Measurements from ENCODE around the gene SAMD3. TPM values are rescaled to one million over a fixed set of nuclear protein-coding genes. Genes with fewer than 3 reads are reported as not detected.

The SAMD3 gene
- total and polyA plus RNA-seq, 2 of the 8 experiments (the other 6 are each of a cell fraction or from before 2014, with no cell fraction given), result 1.8 to 1.9 TPM

DNA sequence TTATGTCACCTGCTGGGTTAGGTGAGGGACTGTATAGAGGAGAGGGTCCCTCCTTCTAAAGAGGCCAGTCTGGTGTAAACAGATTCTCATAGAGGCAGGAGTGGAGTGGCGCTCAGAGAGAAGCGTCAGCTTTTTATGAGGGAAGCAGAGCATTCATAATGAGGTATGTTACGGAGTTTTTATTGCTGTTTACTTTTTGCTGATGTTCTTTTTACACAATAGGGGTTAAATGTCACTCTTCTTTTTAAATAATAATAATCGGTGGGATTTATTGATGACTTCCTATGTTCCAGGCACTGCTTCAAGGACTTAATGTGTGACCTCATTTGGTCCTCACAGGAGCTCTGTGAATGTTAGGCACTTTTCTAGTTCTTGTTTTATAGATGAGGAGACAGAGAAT, 124.4 kb downstream of the SAMD3 start:
- Histone ChIP-seq H3K56ac (replicated peaks; ENCODE audit: insufficient read length, low read depth, low read length) (no peak overlapping the region), H4K91ac (replicated peaks; ENCODE audit: insufficient read length, low read length) (no peak overlapping the region), H3K4ac (replicated peaks; ENCODE audit: insufficient read length, low read depth, low read length) (no peak overlapping the region), H3K9me3 (ENCODE audit: insufficient read depth in 2 of 2, low read depth in 1 of 2, low read length in 1 of 2) (no peaks in the 10 kb centered on the region), H2BK15ac (ENCODE audit: low read length) (no peak overlapping the region), H3K27ac (ENCODE audit: low read depth, low read length) (no peak overlapping the region), H3K23me2 (ENCODE audit: low read depth, low read length) (no peaks in the 10 kb centered on the region), H3K79me2 (ENCODE audit: control insufficient read depth in 1 of 2, insufficient read depth in 2 of 2, low read length in 2 of 2) (no peaks in the 10 kb centered on the region), H2BK120ac (replicated peaks; ENCODE audit: low read depth, low read length) (no peak overlapping the region), H3K27me3 (replicated peaks in 1 of 4; ENCODE audit: control insufficient read depth in 3 of 4, extremely low read depth in 1 of 4, insufficient read depth in 3 of 4, low read length in 3 of 4) (peaks cover 0 to 1% (median 0%) of the 10 kb centered on the region in 4 experiments; a peak in 1 of 7 replicates), H2AFZ (ENCODE audit: low read length) (no peak overlapping the region), H3K23ac (ENCODE audit: insufficient read length) (no peak overlapping the region), H2BK20ac (ENCODE audit: low read length) (no peak overlapping the region), H4K5ac (ENCODE audit: insufficient read length, low read depth, low read length) (no peak overlapping the region), H3K79me1 (ENCODE audit: low read depth, low read length) (no peaks in the 10 kb centered on the region), H3K18ac (ENCODE audit: extremely low read depth, low read length) (no peak overlapping the region), H3K36me3 (ENCODE audit: control insufficient read depth in 2 of 4, insufficient read depth in 4 of 4, low read length in 3 of 4) (no peaks in the 10 kb centered on the region), H3K9ac (replicated peaks in 1 of 4; ENCODE audit: extremely low read depth in 1 of 4, low read depth in 3 of 4, low read length in 3 of 4) (no peak overlapping the region), H2BK5ac (ENCODE audit: low read depth, low read length) (no peak overlapping the region), H3K4me1 (replicated peaks in 1 of 4; ENCODE audit: control insufficient read depth in 3 of 4, insufficient read depth in 4 of 4, low read length in 3 of 4) (no peaks in the 10 kb centered on the region), H4K8ac (ENCODE audit: extremely low read depth, insufficient read depth, low read length) (no peak overlapping the region), H3K14ac (ENCODE audit: insufficient read length) (no peak overlapping the region), H4K20me1 (replicated peaks in 1 of 2; ENCODE audit: control insufficient read depth in 1 of 2, insufficient read depth in 2 of 2, low read length in 2 of 2) (no peaks in the 10 kb centered on the region), H2BK12ac (ENCODE audit: low read depth, low read length) (no peak overlapping the region), H3K4me3 (ENCODE audit: extremely low read depth in 1 of 4, insufficient read depth in 2 of 4, low read depth in 3 of 4, low read length in 4 of 4) (no peak overlapping the region), H2AK5ac (ENCODE audit: low read depth, low read length) (no peak overlapping the region), H3K4me2 (ENCODE audit: insufficient read depth in 1 of 2, low read depth in 2 of 2, low read length in 2 of 2) (no peak overlapping the region)
- CTCF ChIA-PET (ENCODE audit: partially characterized antibody), result no interaction called here
- TF ChIP-seq PHF8 (conservative IDR thresholded peaks at IDR 0.05; ENCODE audit: low read depth, low read length) (no peak), BACH1 (IDR thresholded peaks at IDR 0.05; ENCODE audit: low read length) (no peak), TAF7 (optimal IDR thresholded peaks at IDR 0.05; ENCODE audit: borderline replicate concordance, low read depth, low read length) (no peak), RNF2 (IDR thresholded peaks at IDR 0.05; ENCODE audit: borderline replicate concordance, low read depth, low read length, missing control alignments, poor library complexity, severe bottlenecking) (no peak), NANOG (IDR thresholded peaks at IDR 0.05; ENCODE audit: insufficient read depth, low read depth, low read length, poor library complexity, severe bottlenecking) (no peak), KDM4A (IDR thresholded peaks at IDR 0.05; ENCODE audit: low read depth, low read length, severe bottlenecking) (no peak)
- TF ChIP-seq, protein P1, sequence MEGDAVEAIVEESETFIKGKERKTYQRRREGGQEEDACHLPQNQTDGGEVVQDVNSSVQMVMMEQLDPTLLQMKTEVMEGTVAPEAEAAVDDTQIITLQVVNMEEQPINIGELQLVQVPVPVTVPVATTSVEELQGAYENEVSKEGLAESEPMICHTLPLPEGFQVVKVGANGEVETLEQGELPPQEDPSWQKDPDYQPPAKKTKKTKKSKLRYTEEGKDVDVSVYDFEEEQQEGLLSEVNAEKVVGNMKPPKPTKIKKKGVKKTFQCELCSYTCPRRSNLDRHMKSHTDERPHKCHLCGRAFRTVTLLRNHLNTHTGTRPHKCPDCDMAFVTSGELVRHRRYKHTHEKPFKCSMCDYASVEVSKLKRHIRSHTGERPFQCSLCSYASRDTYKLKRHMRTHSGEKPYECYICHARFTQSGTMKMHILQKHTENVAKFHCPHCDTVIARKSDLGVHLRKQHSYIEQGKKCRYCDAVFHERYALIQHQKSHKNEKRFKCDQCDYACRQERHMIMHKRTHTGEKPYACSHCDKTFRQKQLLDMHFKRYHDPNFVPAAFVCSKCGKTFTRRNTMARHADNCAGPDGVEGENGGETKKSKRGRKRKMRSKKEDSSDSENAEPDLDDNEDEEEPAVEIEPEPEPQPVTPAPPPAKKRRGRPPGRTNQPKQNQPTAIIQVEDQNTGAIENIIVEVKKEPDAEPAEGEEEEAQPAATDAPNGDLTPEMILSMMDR (IDR thresholded peaks at IDR 0.05; ENCODE audit: control extremely low read depth in 1 of 3, insufficient read depth in 1 of 3, low read depth in 1 of 3, low read length in 3 of 3), result no peak
- FAIRE-seq, result no peak
- POLR2A ChIA-PET (ENCODE audit: partially characterized antibody), result no interaction called here
- WGBS, 2 experiments (ENCODE audit: extremely low coverage in 1 of 2, insufficient coverage in 1 of 2, insufficient read length in 1 of 2, insufficient replicate concordance in 2 of 2, low coverage in 1 of 2, low lambda C conversion rate in 2 of 2, missing lambda C conversion rate in 1 of 2), result 93% methylated on average over 4 of the region's 4 CpGs; no CpG with 5 or more reads in 1 of the 2 experiments
- no peak for DNase-seq (ENCODE audit: low read depth in 1 of 2, low spot score in 2 of 2)

All from H1 (cell line).